Ascending aorta (tissue), 2 donors: ENCODE measurements around the gene MFSD11. TPM values are rescaled to one million over a fixed set of nuclear protein-coding genes. Genes with fewer than 3 reads are reported as not detected.
"Not testable (repeated sequence)": the region's sequence is repeated elsewhere in the genome, so short reads cannot be mapped to it uniquely, and the experiment has no call there.

ENCODE experiments used
- DNase-seq, 2 donors: peaks; one replicate each; pipeline ENCODE4 v3.0.0-alpha.2; 2019; ENCODE audit warnings: low spot score in 2 of 2
- H3K27ac ChIP-seq, 2 donors: fragments of 200-600 bp; sonication (generic); one replicate each; pipeline ENCODE4 v1.5.1; 2016 to 2017; ENCODE audit warnings: mild to moderate bottlenecking in 1 of 2
- H3K27me3 ChIP-seq: fragments of 200-600 bp; sonication (generic); one replicate; pipeline ENCODE4 v1.5.1; 2017
- H3K36me3 ChIP-seq, 2 donors: fragments of 200-600 bp; sonication (generic); one replicate each; pipeline ENCODE4 v1.5.1; 2016
- H3K4me1 ChIP-seq, 2 donors: fragments of 200-600 bp; sonication (generic); one replicate each; pipeline ENCODE4 v1.5.1; 2016 to 2017; ENCODE audit warnings: mild to moderate bottlenecking in 1 of 2
- H3K4me3 ChIP-seq, 2 donors: fragments of 200-600 bp; sonication (generic); one replicate each; pipeline ENCODE4 v1.5.1; 2016 to 2017; ENCODE audit warnings: mild to moderate bottlenecking in 1 of 2
- H3K9me3 ChIP-seq, 2 donors: fragments of 200-600 bp; sonication (generic); one replicate each; pipeline ENCODE4 v1.5.1; 2016
- CTCF ChIP-seq, 3 experiments: fragments of 200-600 bp in 2 of 3; fragments of 450-650 bp in 1 of 3; sonication (generic) in 2 of 3; IDR thresholded peaks; one replicate each; pipeline ENCODE4 v1.5.1; 2016 to 2019; ENCODE audit warnings: antibody characterized with exemption in 3 of 3, mild to moderate bottlenecking in 1 of 3, moderate library complexity in 1 of 3
- intact Hi-C: fragments of 100-400 bp; cut with DNase I; formaldehyde crosslinking; loops from one replicate; pipeline ENCODE4 v1.15.1; 2023
- total RNA-seq: library from RNA; depleted of rRNA; stranded (reverse); fragments of >200 nt; gene quantifications from one replicate; pipeline ENCODE4 v1.1.0, GENCODE V29; 2016

Gene MFSD11
- total RNA-seq, 1 donor from 2014 or later: 13.4 TPM

GRCh38 chr17:76716839-76717215, 21.1 kb upstream of the MFSD11 start:
- DNase-seq: no peak
- Histone ChIP-seq H3K36me3 (peaks cover 64 to 86% of the 10 kb centered on the region in 2 donors), H3K27ac (peak overlapping the region; percentile 72), H3K9me3 (no peaks in the 10 kb centered on the region), H3K4me1 (peaks cover 0 to 18% of the 10 kb centered on the region in 2 donors), H3K27me3 (no peaks in the 10 kb centered on the region), H3K4me3 (no peak overlapping the region)
- TF ChIP-seq CTCF (IDR thresholded peaks at IDR 0.05): no peak
- intact Hi-C loops: loop anchor here (10.0 kb wide), 2 partner anchors 162 to 192 kb away; no protein-coding TSS in a partner anchor

- Histone ChIP-seq H3K4me3 (no peak overlapping the region), H3K4me1 (peaks cover 2 to 23% of the 10 kb centered on the region in 2 donors), H3K27ac (no peak overlapping the region), H3K9me3 (no peaks in the 10 kb centered on the region), H3K27me3 (no peaks in the 10 kb centered on the region), H3K36me3 (peaks cover 79 to 92% of the 10 kb centered on the region in 2 donors)
- no peak for DNase-seq
- intact Hi-C loops: loop anchor here (10.0 kb wide), 2 partner anchors 164 to 194 kb away; no protein-coding TSS in a partner anchor
- no peak for TF ChIP-seq CTCF (IDR thresholded peaks at IDR 0.05)
Measured at GRCh38 chr17:76718516-76718915, 19.4 kb upstream of the MFSD11 start.

GRCh38 chr17:76720211-76720610, 17.7 kb upstream of the MFSD11 start:
- Histone ChIP-seq H3K4me3 (no peak overlapping the region), H3K4me1 (peaks cover 13 to 38% of the 10 kb centered on the region in 2 donors), H3K36me3 (peaks cover 89 to 96% of the 10 kb centered on the region in 2 donors), H3K27me3 (no peaks in the 10 kb centered on the region), H3K9me3 (no peaks in the 10 kb centered on the region), H3K27ac (no peak overlapping the region)
- TF ChIP-seq CTCF (IDR thresholded peaks at IDR 0.05): no peak
- intact Hi-C loops: no loop called here
- DNase-seq: no peak

- Histone ChIP-seq H3K27me3 (no peaks in the 10 kb centered on the region), H3K4me3 (no peak overlapping the region), H3K27ac (no peak overlapping the region), H3K4me1 (peaks cover 16 to 33% of the 10 kb centered on the region in 2 donors), H3K36me3 (peaks cover 89% of the 10 kb centered on the region in 2 donors), H3K9me3 (no peaks in the 10 kb centered on the region)
- no peak for DNase-seq
- TF ChIP-seq CTCF (IDR thresholded peaks at IDR 0.05): no peak
- intact Hi-C loops: no loop called here
Measured at GRCh38 chr17:76720941-76721340, 17.0 kb upstream of the MFSD11 start.

DNA sequence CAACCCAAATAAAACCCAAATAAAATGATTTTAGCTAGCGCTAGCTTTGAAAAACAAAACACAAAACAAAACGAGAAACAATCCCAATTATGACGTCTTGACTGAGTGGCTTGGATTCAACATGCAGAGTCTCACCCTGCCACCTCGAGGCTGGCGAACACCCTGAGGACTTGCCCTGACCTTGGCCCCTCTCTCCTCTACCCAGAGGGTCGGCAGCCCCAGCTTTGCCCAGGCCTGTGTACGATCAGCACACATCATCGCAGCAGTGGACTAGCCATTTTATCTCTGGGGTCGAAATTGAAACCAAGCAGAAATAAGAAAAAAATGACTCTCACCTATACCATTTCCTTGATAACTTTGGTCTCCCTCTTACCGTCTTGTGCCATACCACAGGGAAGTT, 16.5 kb upstream of the MFSD11 start:
- Histone ChIP-seq H3K36me3 (peaks cover 84% of the 10 kb centered on the region in 2 donors), H3K9me3 (no peaks in the 10 kb centered on the region), H3K27me3 (no peaks in the 10 kb centered on the region), H3K27ac (no peak overlapping the region), H3K4me1 (peaks cover 16 to 31% of the 10 kb centered on the region in 2 donors), H3K4me3 (no peak overlapping the region)
- intact Hi-C loops: no loop called here
- no peak for DNase-seq
- TF ChIP-seq CTCF (IDR thresholded peaks at IDR 0.05): no peak

- H3K4me1 ChIP-seq: peaks cover 17 to 26% of the 10 kb centered on the region in 2 donors
- DNase-seq: no peak
- H3K27me3 ChIP-seq: no peaks in the 10 kb centered on the region
- intact Hi-C loops: no loop called here
- TF ChIP-seq CTCF (IDR thresholded peaks at IDR 0.05): no peak
- no peaks in the 10 kb centered on the region for H3K9me3 ChIP-seq
- no peak overlapping the region for H3K4me3 ChIP-seq
- H3K27ac ChIP-seq: no peak overlapping the region
- peaks cover 75 to 76% of the 10 kb centered on the region in 2 donors for H3K36me3 ChIP-seq
Measured at GRCh38 chr17:76722279-76722678, 15.6 kb upstream of the MFSD11 start.

- H3K9me3 ChIP-seq, H3K4me3 ChIP-seq, DNase-seq, H3K27me3 ChIP-seq, intact Hi-C loops, H3K27ac ChIP-seq: not testable (repeated sequence)
- peaks cover 23 to 31% of the 10 kb centered on the region in 2 donors for H3K4me1 ChIP-seq
- H3K36me3 ChIP-seq: peaks cover 68 to 69% of the 10 kb centered on the region in 2 donors
Measured at GRCh38 chr17:76722977-76723376, 14.9 kb upstream of the MFSD11 start.
